ENCODE measurements around the gene ZNF407.

ZNF407 gene

DNA sequence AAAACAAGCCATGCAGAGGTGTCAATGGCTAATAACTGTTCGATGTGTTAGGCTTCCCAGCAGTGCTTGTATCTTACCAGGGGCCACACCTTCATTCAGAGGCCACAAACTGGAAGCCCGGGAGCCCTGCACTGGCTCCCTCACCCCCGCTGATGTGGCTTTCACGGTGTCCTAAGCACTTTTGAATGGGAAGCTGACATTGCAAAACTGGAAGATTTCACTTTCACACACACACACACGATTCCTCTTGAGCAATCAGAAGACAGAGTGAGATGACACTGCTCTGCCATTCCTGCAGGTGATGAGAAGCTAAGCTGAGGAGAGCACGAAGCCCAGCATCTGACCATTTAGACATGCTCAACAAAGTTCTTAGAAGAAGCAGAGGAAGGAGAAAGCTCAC lies 8.6 kb upstream of the ZNF407 start:
- no peak for DNase-seq (ENCODE audit: low read depth in 2 of 2)

DNA sequence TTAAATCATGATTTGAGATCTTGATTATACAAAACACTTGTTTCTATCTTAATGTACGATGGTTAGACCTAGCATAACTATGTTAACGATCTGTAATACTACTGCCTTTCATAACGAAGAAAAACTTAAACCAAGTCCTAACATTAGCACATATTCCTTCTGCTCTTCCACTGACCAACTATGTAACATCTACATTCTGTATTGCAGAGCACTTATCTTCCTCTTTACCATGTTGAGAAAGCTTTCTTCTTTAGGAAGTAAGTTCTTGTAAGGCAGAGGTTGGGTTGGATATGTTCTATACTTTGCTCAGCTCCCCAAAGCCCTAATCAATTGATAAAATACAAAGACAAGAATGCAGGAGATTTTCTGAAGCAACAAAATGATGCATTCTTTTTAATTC lies 7.9 kb upstream of the ZNF407 start:
- no peak for DNase-seq (ENCODE audit: low read depth in 2 of 2)

DNA sequence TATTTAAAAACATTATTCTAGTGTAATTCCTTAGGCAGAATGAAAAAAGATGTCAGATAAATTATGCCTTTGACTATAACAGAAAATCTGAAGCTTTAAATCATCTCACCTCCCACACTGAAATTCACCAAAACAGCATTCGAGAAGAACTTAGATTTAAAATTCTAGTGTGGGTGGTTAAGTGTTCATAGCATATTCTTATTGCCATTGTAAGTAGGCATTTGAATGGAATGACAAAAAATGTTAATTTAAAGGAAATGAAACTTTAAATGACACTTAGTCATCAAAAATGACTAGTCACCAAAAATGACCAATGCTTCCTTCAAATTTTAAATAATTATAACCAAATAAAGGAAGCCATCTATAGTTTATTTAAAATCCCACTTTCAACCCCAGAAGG lies 7.0 kb upstream of the ZNF407 start:
- no peak for DNase-seq (ENCODE audit: low read depth in 2 of 2)

DNA sequence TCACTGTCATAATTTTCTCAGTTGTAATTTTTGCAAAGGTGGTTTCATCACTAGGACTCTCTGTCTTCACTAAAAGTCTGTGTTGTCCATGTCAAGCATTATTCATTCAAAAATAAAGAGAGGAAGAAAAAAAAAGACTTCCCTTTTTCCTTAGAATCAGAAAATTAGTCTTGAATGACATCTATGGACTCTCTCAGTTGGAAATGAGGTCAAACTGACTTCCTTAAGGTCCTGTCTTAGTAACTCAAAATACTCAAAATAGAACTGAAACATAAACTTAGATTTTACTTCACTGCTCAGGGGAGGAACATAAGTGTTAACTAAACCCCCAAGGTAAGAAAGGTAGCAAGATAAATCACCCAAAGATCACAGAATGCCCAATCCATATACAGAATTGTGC lies 2.2 kb upstream of the ZNF407 start:
- DNase-seq (ENCODE audit: low read depth in 2 of 2) = no peak

DNA sequence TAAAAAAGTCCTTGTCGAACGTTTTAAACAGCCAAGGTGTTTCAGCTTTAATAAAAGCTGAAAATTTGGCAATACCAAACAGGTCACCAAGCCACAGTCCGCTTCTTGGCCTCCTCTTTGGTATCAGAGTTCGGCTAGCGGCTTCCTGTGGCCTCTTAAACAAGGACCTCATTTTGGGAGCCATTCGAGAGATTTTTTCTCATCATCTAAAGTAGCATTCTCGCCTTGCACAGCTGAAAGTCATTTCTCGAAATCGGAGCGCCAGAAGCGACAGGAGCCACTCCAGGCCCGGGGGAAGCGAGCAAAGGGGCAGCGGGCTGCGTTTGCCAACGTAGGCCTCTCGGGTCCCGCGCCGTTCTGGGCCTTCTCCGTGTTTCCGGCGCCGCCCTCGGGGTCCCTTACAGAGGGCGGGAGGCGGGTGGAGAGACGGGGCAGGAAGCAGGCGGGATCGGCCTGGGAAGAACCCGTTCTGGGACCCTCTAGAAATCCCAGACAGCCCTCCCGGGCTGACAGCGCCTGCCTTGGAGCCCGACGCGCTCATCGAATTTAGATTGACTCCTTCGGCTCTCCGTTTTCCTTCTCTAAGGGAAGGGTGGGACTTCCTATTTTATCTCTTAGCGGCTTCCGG lies 522 bp upstream of the ZNF407 start:
- DNase-seq (ENCODE audit: low read depth in 2 of 2) = peak in 1 of 2 experiments; percentile 35

DNA sequence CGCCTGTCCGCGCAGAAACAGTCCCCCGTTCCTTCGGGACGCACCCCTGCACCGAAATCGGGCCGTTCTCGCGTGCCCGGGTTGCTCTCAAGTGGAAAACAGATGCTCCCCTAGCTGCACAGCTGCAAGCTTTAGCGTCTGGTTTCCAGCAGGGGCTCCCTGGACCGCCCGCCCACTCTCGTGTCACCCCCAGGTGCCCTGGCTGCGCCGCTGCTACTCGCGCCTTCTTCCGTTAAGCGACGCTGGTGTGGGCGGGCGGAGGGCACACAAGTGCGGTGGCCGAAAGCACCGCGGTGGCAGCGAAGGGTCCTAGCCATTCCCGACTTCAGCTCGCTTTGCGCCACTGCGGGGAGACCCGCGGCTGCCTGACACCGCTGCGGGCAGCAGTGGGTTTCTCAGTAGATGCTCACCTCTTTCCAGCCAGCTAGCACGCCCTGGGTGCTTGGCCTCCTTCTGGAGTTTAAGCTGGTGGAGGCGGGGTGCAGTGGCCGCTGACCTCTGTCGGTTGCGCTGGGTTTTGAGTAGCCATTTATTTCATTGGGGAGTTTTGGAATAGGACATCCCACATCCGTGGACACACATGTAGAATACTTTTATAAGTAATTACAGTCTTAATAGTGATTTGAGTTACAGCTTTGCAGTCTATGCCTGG lies 806 bp downstream of the ZNF407 start:
- DNase-seq (ENCODE audit: low read depth in 2 of 2) = no peak

DNA sequence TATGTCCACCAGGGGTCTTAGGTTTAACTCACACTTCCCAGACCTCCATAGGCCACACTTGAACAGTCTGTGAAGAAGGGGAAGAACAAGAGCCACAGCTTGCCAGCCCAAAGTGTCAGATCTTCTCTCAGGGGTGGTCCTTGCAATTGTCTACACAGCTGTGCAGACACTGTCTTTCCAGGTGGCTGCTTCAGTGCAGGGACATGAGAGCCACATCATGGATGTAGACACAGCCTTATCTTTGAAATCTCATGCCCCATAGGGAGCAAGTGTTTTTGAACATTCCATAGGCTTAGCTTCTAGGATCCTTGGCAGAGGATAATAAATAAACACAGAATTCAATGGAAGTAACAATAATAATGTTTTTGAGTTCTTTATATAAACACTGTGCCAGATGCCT lies 6.7 kb downstream of the ZNF407 start:
- DNase-seq (ENCODE audit: low read depth in 2 of 2) = no peak

DNA sequence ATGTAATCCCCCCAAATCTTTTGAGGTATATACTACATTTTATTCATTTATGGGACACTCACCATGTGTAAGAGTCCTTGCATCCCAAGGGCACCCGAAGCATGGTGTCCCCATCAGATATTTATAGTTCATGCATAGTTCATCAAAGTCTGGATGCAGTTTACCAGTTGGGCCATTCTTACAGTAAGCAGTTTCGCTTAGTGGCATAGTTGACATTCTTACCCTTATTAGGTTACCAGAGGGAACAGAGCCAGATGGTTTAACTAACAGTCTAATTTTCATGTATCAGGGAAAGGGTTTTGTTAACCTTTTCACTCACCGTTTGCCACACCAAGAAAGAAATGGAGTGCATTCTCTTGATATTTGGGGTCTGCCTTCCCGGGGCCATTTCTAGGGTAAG lies 7.1 kb downstream of the ZNF407 start:
- DNase-seq (ENCODE audit: low read depth in 2 of 2) = peak in 1 of 2 experiments; percentile 20

DNA sequence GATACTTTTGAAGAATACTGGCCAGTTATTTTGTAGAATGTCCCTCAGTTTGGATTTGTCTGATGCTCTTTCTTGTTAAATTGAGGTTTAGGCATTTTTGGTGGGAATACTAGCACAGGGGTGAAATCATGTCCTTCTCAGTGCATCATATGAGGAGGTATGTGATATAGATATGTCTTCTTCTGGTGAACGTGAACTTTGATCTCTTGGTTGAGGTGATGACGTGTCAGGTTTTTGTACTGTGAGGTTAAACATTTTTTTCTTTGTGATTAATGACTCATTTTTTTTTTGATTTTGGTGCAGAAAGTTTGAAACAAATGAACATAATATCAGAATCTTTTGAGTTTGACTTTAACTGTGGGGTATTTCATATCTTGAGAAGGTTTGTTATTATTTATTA lies 11.0 kb downstream of the ZNF407 start:
- peak in 1 of 2 experiments; percentile 10 for DNase-seq (ENCODE audit: low read depth in 2 of 2)

DNA sequence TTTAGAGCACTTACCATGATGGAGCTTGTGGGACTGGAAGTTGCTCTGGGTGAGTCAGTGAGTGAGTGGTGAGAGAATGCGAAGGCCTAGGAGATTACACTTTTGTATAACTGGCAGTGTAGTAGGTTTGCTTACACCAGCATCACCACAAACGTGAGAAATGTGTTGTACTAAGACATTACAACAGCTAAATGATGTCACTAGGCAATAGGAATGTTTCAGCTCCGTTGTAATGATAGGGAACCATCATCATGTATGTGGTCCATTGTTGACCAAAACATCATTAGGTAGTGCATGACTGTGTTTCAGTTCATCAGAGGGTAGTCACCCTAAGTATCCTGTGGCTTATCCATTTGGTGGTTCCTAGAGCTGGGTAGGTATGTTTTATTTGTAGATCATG lies 11.9 kb downstream of the ZNF407 start:
- DNase-seq (ENCODE audit: low read depth in 2 of 2) = peak in 1 of 2 experiments; percentile 8

DNA sequence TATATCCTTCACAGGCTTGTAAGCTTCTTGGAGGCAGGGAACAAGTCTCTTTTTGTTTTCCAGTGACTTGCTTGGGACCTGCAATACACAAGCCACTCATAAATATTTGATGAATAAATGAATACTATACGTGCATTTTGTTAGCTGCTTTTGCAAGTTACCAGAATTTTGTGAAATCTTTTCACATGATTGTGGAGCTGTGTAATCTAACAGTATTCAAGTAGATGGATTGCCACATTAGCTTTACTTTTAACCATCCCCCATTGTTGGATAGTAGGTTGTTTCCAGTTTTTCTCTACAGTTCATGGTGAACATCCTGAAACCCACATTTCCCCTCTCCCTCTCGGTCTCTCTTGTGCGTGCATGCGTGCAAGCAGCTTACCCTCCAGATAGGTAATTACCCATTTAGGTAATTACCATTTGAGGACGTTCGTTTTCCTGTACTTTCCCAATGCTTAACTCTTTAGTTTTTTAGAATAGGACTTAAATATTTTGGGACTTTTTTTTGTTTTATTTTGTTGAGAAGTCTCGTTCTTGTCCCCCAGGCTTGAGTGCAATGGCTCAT lies 12.5 kb downstream of the ZNF407 start:
- DNase-seq (ENCODE audit: low read depth in 2 of 2) = no peak

DNA sequence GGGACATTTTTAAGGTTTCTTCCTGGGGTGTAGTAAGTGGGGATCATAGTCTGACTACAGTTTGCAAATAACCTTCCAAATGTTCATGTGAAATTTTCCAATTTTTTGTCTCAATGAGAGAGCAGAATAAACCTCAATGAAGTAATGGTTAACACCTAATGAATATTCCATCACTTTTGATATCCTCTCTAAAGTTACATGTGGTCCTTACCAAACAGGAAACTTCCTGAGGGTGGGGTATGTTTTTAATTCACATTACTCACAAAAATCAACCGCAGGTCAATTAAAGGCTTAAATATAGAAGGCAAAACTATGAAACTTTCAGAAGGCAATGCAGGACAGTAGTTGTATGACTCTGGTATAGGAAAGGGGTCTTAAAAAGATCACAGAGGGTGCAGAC lies 13.2 kb downstream of the ZNF407 start:
- no peak for DNase-seq (ENCODE audit: low read depth in 2 of 2)

DNA sequence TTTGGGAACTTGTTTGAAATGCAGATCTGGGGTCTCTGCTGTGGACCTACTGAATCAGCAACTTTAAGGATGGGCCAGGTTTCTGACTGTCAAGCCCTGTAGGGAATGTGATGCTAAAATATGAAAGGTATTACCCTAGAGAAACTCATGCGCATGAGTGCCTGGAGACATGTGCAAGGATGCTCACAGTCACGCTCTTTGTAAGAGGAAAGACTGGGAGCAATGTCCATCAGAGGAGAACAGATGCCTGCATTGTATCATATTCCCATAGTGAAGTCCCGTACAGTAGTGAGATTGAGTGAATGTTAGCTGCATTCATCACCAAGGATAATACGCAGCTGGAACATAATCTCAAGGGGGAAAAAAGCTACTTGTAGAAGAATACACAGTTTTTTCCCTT lies 14.1 kb downstream of the ZNF407 start:
- DNase-seq (ENCODE audit: low read depth in 2 of 2) = no peak

DNA sequence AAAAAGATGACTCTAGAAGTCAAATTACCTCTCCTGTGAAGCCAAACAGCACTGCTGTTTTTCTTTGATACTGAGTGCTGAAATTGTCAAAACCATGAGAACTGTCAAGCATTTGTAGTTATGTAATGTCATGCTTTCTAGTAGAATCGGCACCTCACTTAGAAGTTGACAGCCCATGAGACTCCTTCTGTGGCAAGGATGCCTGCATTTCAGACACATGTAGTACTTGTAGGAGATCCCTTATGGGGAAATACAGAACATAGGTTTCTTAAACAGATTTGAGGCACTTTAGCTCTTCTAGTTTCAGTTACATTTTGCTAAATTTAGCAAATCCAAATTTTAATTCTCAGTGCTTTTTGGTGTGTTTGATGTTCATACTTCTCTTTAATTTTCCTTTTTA lies 15.7 kb downstream of the ZNF407 start:
- no peak for DNase-seq (ENCODE audit: low read depth in 2 of 2)

DNA sequence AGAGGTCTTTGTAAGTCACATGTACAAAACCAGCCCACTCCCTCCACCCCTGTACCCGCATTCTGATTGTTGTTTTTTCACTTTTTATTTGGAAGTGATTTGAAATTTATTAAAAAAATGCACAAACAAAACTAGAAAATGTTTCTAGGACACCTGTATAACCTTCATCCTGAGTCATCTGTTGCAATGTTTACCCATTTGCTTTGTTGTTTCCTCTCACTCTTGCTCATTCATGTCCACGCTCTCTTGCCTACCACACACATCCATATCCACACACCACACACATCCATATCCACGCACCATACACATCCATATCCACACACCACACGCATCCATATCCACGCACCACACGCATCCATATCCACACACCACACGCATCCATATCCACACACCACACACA lies 18.8 kb downstream of the ZNF407 start:
- no peak for DNase-seq (ENCODE audit: low read depth in 2 of 2)

DNA sequence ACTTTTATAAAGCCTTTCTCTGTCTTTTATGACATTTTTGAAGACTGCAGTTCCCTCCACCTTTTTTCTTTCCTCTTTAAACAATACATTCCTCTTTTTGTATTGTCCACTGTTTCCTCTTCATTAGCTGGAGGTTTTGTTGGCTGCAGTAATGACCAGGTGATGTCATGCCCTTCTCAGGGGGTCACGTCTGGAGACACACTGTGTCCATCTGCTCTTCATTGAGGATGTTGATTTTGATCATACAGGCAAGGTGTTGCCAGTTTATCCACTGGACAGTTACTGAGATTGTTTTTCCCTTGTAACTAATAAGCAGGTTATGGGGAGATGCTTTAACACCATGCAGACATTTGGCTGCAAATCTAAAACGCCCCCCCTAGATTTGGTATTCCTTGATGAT lies 19.8 kb downstream of the ZNF407 start:
- DNase-seq (ENCODE audit: low read depth in 2 of 2) = no peak

DNA sequence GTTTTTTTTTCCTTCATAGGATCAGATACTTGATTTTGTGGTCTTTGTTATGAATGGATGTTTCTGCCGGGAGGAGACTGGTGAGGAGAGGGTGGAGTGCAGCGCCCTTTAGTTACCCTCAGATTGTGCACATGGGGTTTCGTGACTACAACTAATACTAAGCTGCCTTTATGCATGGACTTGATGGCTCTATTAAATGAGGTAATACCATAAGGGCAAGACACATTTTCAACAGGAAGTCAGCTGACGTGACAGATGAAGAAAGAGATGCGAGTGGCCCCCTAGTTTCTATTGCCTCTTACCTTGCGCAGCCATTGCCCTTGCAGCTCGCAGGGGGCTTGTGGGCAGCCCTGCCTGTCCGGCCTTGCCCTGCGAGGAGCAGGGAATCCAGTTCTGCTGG lies 24.4 kb downstream of the ZNF407 start:
- no peak for DNase-seq (ENCODE audit: low read depth in 2 of 2)

DNA sequence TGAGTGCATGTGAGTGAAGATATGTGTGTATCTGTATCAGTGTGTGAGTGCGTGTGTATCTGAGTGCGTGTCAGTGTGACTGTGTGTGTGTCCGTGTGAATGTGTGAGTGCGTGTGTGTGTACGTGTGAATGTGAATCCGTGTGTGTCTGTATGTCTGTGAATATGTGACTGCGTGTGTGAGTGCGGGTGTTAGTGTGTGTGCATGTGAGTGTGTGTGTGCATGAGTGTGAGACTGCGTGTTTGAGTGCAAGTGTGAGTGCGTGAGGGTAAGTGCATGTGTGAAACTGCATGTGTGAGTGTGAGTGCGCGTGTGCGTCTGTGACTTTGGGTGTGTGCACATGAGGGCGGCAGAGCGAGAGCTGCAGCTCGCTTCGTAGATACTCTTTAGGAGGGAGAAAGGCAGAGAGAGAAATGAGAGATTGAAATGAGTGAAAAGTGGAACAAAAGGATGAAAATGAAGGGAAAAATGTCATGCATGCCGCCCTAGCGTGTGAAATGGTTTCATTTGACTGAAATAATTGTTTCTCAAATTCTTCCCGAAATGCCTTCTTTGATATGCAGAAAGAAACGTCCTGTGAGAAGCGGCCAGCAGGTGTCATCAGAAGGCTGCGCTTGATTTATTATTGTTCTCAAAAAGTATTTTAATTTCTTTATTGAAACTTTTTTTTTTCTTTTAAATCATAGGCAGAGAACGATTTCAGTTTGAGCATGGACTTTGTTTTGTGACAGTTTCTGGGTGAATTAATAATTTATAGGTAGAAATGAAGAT lies 25.6 kb downstream of the ZNF407 start:
- no peak for DNase-seq (ENCODE audit: low read depth in 2 of 2)

DNA sequence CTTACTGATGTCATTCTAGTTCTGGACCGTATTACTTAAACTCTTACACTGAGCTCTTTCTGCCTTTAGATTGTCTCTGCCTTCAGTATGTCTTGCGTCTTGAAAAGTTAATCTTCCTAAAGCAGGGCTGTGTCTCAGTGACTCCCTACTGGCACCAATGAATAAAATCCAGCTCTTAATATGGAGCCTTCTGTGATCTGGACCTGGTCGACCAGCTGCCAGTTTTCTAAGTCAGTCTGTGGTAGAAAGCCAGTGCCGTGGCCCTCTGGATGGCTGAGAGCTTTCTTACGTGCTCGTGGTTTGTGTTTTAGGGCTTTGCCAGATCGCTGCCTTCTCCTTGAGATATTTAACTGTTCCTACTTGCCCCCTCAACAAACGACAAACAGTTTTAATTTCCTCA lies 26.8 kb downstream of the ZNF407 start:
- DNase-seq (ENCODE audit: low read depth in 2 of 2) = no peak

DNA sequence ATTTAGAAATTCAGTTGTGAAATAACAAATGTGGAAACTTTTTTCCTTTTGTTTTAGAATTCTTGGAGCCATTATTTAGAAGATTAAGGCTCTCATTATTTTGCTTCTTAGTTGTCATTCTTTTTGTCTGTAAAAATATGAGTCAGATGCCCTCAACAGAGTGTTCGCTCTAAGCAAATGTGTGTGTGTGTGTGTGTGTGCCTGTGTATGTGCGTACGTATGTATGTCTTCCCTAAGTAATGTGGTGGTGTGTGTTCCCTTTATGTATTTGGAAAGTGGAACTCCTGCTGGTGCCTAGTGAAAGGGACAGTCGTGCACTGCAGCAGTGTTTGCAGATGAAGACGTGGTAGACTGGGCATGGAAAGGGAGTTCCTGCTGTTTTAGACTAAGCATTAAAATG lies 27.5 kb downstream of the ZNF407 start:
- no peak for DNase-seq (ENCODE audit: low read depth in 2 of 2)

DNA sequence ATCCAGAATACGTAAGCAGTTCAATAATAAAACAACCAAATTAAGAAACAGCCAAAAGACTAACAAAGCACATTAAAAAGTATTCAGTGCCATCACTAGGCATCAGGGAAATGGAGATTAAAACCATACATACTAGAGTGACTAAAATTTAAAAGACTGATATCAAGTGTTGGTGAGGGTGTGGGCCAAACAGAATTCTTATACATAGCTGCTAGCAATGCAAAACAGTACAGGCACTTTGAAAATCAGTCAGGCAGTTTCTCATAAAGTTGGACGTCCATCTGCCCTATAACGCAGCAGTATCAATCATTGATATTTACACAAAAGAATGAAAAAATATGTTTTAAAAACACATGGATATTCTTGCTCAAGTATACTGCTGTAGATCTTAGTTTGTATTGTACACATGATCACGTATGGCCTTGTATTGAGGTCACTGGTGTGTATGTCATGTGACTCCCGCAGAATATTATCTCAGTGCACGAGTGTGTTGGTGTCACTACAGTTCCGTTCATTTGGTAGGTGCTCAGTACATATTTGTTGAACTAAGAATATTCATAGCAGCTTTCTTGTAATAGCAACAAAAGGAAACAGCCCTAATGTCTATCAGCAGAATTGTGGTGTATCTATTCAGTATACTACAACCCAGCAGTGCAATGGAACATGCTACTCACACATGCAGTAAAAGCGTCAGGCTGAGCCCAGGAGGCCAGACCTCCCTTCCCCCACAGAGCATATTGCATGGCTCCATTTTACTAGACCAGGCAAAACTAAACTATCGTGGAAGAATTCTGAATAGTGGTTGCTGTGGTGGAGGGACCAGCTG lies 28.6 kb downstream of the ZNF407 start:
- DNase-seq (ENCODE audit: low read depth in 2 of 2) = no peak

DNA sequence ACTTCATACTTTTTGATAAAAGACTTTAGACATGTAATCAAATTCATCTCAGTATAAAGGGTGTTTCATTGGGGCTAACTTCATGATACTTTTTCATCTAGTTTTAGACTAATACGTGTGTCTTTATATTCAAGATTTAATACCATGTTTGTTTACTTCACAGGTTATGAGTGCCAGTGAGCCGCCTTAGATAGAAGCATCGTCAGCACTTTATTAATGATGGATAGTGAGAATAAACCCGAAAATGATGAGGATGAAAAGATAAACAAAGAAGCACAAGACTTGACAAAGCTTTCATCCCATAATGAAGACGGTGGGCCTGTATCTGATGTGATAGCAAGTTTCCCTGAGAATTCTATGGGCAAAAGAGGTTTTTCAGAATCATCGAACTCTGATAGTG lies 33.1 kb downstream of the ZNF407 start:
- DNase-seq (ENCODE audit: low read depth in 2 of 2) = no peak

Data from fibroblast of skin of left biceps (primary cell).